ENCODE results near the gene TSPO. TPM values are rescaled to one million over a fixed set of nuclear protein-coding genes. Genes with fewer than 3 reads are reported as not detected.

TSPO gene
- total RNA-seq, 1 donor from 2014 or later: 1.6 TPM

GRCh38 chr22:43126501-43127165 is 24.7 kb upstream of the TSPO start:
- no peak overlapping the region for H3K27ac Mint-ChIP-seq
- DNase-seq (ENCODE audit: low spot score): no peak
- H3K79me2 ChIP-seq (ENCODE audit: low read depth): no peaks in the 10 kb centered on the region
- H3K4me2 ChIP-seq: no peak overlapping the region
- no peak overlapping the region for H3K27ac ChIP-seq
- TF ChIP-seq EZH2phosphoT487 (IDR thresholded peaks at IDR 0.05) (no peak), CTCF (IDR thresholded peaks at IDR 0.05) (no peak), EZH2 (IDR thresholded peaks at IDR 0.05) (no peak)
- H2AFZ ChIP-seq (replicated peaks): no peak overlapping the region
- peaks cover 17% of the 10 kb centered on the region for H3K4me1 ChIP-seq
- H3K27me3 Mint-ChIP-seq (ENCODE audit: insufficient read depth, low read depth): peaks cover 7% of the 10 kb centered on the region
- H3K27me3 ChIP-seq: no peaks in the 10 kb centered on the region
- H3K4me3 ChIP-seq: no peak overlapping the region
- no peaks in the 10 kb centered on the region for H3F3A ChIP-seq (ENCODE audit: low read depth)
- no peaks in the 10 kb centered on the region for H3K9me3 Mint-ChIP-seq
- H3K9me3 ChIP-seq (ENCODE audit: low read depth): no peaks in the 10 kb centered on the region
- peaks cover 11% of the 10 kb centered on the region for H3K4me1 Mint-ChIP-seq
- H3K36me3 ChIP-seq: no peaks in the 10 kb centered on the region
- H3K9ac ChIP-seq: no peak overlapping the region
- peaks cover 12% of the 10 kb centered on the region for H4K20me1 ChIP-seq (ENCODE audit: low read depth)
- H3K36me3 Mint-ChIP-seq: no peaks in the 10 kb centered on the region
- H3K4me3 Mint-ChIP-seq: no peak overlapping the region

- no peaks in the 10 kb centered on the region for H3K9me3 ChIP-seq (ENCODE audit: low read depth)
- H3K36me3 ChIP-seq: no peaks in the 10 kb centered on the region
- H3K27ac ChIP-seq: no peak overlapping the region
- H3F3A ChIP-seq (ENCODE audit: low read depth): no peaks in the 10 kb centered on the region
- H3K4me2 ChIP-seq: no peak overlapping the region
- no peaks in the 10 kb centered on the region for H3K27me3 ChIP-seq
- H3K36me3 Mint-ChIP-seq: no peaks in the 10 kb centered on the region
- H3K4me1 Mint-ChIP-seq: peaks cover 11% of the 10 kb centered on the region
- H3K4me3 ChIP-seq: no peak overlapping the region
- H4K20me1 ChIP-seq (ENCODE audit: low read depth): peaks cover 12% of the 10 kb centered on the region
- DNase-seq (ENCODE audit: low spot score): no peak
- peaks cover 7% of the 10 kb centered on the region for H3K27me3 Mint-ChIP-seq (ENCODE audit: insufficient read depth, low read depth)
- H3K9ac ChIP-seq: no peak overlapping the region
- no peak for TF ChIP-seq EZH2phosphoT487 (IDR thresholded peaks at IDR 0.05)
- TF ChIP-seq EZH2 (IDR thresholded peaks at IDR 0.05): no peak
- TF ChIP-seq CTCF (IDR thresholded peaks at IDR 0.05): no peak
- peaks cover 17% of the 10 kb centered on the region for H3K4me1 ChIP-seq
- H3K4me3 Mint-ChIP-seq: no peak overlapping the region
- no peaks in the 10 kb centered on the region for H3K9me3 Mint-ChIP-seq
- no peak overlapping the region for H3K27ac Mint-ChIP-seq
- H3K79me2 ChIP-seq (ENCODE audit: low read depth): no peaks in the 10 kb centered on the region
- H2AFZ ChIP-seq (replicated peaks): no peak overlapping the region
These were observed 24.0 kb upstream of the TSPO start for GRCh38 chr22:43127166-43127908.

GRCh38 chr22:43128116-43128515 is 23.2 kb upstream of the TSPO start:
- Histone ChIP-seq H3K27ac (no peak overlapping the region), H3K36me3 (no peaks in the 10 kb centered on the region), H3K9me3 (ENCODE audit: low read depth) (no peaks in the 10 kb centered on the region), H4K20me1 (ENCODE audit: low read depth) (peaks cover 12% of the 10 kb centered on the region), H2AFZ (replicated peaks) (no peak overlapping the region), H3K79me2 (ENCODE audit: low read depth) (no peaks in the 10 kb centered on the region), H3F3A (ENCODE audit: low read depth) (no peaks in the 10 kb centered on the region), H3K4me2 (no peak overlapping the region), H3K4me1 (peaks cover 17% of the 10 kb centered on the region), H3K27me3 (no peaks in the 10 kb centered on the region), H3K9ac (no peak overlapping the region), H3K4me3 (no peak overlapping the region)
- H3K36me3 Mint-ChIP-seq: peaks cover under 1% of the 10 kb centered on the region
- peaks cover 7% of the 10 kb centered on the region for H3K27me3 Mint-ChIP-seq (ENCODE audit: insufficient read depth, low read depth)
- H3K9me3 Mint-ChIP-seq: no peaks in the 10 kb centered on the region
- TF ChIP-seq EZH2 (IDR thresholded peaks at IDR 0.05): no peak
- no peak for TF ChIP-seq EZH2phosphoT487 (IDR thresholded peaks at IDR 0.05)
- no peak for TF ChIP-seq CTCF (IDR thresholded peaks at IDR 0.05)
- H3K4me3 Mint-ChIP-seq: no peak overlapping the region
- no peak overlapping the region for H3K27ac Mint-ChIP-seq
- H3K4me1 Mint-ChIP-seq: peaks cover 11% of the 10 kb centered on the region
- no peak for DNase-seq (ENCODE audit: low spot score)
